Measurements from ENCODE around the gene MAST1.

- no peak for TF ChIP-seq JUNB (IDR thresholded peaks at IDR 0.05; ENCODE audit: unreplicated experiment)
- TF ChIP-seq EZH2 (IDR thresholded peaks at IDR 0.05; ENCODE audit: low read depth, unreplicated experiment): no peak
- TF ChIP-seq, protein P1, sequence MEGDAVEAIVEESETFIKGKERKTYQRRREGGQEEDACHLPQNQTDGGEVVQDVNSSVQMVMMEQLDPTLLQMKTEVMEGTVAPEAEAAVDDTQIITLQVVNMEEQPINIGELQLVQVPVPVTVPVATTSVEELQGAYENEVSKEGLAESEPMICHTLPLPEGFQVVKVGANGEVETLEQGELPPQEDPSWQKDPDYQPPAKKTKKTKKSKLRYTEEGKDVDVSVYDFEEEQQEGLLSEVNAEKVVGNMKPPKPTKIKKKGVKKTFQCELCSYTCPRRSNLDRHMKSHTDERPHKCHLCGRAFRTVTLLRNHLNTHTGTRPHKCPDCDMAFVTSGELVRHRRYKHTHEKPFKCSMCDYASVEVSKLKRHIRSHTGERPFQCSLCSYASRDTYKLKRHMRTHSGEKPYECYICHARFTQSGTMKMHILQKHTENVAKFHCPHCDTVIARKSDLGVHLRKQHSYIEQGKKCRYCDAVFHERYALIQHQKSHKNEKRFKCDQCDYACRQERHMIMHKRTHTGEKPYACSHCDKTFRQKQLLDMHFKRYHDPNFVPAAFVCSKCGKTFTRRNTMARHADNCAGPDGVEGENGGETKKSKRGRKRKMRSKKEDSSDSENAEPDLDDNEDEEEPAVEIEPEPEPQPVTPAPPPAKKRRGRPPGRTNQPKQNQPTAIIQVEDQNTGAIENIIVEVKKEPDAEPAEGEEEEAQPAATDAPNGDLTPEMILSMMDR (conservative IDR thresholded peaks at IDR 0.05; ENCODE audit: low read depth in 2 of 2): no peak; a peak in 1 of 4 replicates
- no peak for TF ChIP-seq ZNF114 (CRISPR knock-in tag; IDR thresholded peaks at IDR 0.05)
- TF ChIP-seq POLR2AphosphoS5 (IDR thresholded peaks at IDR 0.05; ENCODE audit: low read depth): peak; percentile 87
- no peak for TF ChIP-seq EZH2phosphoT487 (IDR thresholded peaks at IDR 0.05; ENCODE audit: unreplicated experiment)
- no peak for TF ChIP-seq CREB1 (CRISPR knock-in tag; IDR thresholded peaks at IDR 0.05; ENCODE audit: low read depth)
- TF ChIP-seq NANOG (IDR thresholded peaks at IDR 0.05; ENCODE audit: borderline replicate concordance): no peak
- TF ChIP-seq, protein P2, sequence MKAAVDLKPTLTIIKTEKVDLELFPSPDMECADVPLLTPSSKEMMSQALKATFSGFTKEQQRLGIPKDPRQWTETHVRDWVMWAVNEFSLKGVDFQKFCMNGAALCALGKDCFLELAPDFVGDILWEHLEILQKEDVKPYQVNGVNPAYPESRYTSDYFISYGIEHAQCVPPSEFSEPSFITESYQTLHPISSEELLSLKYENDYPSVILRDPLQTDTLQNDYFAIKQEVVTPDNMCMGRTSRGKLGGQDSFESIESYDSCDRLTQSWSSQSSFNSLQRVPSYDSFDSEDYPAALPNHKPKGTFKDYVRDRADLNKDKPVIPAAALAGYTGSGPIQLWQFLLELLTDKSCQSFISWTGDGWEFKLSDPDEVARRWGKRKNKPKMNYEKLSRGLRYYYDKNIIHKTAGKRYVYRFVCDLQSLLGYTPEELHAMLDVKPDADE (IDR thresholded peaks at IDR 0.05): peak; percentile 30; the same call in 1 of the 2 replicates
- TF ChIP-seq ZNF331 (CRISPR knock-in tag; IDR thresholded peaks at IDR 0.05; ENCODE audit: low read depth): no peak
These were observed 43.0 kb downstream of the MAST1 start, which contains the start of gene DNASE2 for GRCh38 chr19:12881172-12881808.

Measured in GM23338 (cell line).